BE2C (cell line): ENCODE measurements around the gene PARK7.

Experiments
- DNase-seq: peaks from one replicate; pipeline ENCODE4 v3.0.0-alpha.2; 2020
- H3K27me3 ChIP-seq: fragments of 250-450 bp; sonication (Bioruptor Pico); 2 replicates; pipeline ENCODE4 v1.5.1; 2020; ENCODE audit warnings: mild to moderate bottlenecking
- H3K36me3 ChIP-seq: fragments of 250-450 bp; sonication (Bioruptor Pico); 2 replicates; pipeline ENCODE4 v1.5.1; 2020; ENCODE audit warnings: mild to moderate bottlenecking
- H3K4me1 ChIP-seq: fragments of 250-450 bp; sonication (Bioruptor Pico); 2 replicates; pipeline ENCODE4 v1.5.1; 2020
- H3K4me3 ChIP-seq: 2 replicates; pipeline ENCODE4 v1.5.1; 2011; ENCODE audit warnings: low read depth, low read length
- H3K9me3 ChIP-seq: fragments of 250-450 bp; sonication (Bioruptor Pico); 2 replicates; pipeline ENCODE4 v1.5.1; 2020
- CTCF ChIP-seq: IDR thresholded peaks from 2 replicates; pipeline ENCODE4 v1.5.1; 2012; ENCODE audit warnings: mild to moderate bottlenecking, low read depth, low read length

Gene PARK7

GRCh38 chr1:8025671-8026144, 64.2 kb downstream of the PARK7 start:
- Histone ChIP-seq H3K4me3 (peak overlapping the region; percentile 58), H3K4me1 (no peaks in the 10 kb centered on the region), H3K27me3 (peaks cover 8% of the 10 kb centered on the region; the same call in 1 of the 2 replicates), H3K9me3 (no peaks in the 10 kb centered on the region), H3K36me3 (no peaks in the 10 kb centered on the region)
- no peak for TF ChIP-seq CTCF
- no peak for DNase-seq

- peak; percentile 86 for DNase-seq
- no peak for TF ChIP-seq CTCF
- Histone ChIP-seq H3K4me3 (peak within 1 kb of the TSS; percentile 58), H3K9me3 (no peaks in the 10 kb centered on the region), H3K36me3 (no peaks in the 10 kb centered on the region), H3K27me3 (peaks cover 8% of the 10 kb centered on the region; the same call in 1 of the 2 replicates), H3K4me1 (no peaks in the 10 kb centered on the region)
Observed at GRCh38 chr1:8026153-8026975, 64.9 kb downstream of the PARK7 start, which contains the start of gene ERRFI1. TSS of gene ERRFI1 (minus strand) at chr1:8026309. CDS start at chr1:8015619, 10,690 bp downstream.

- Histone ChIP-seq H3K4me3 (no peak overlapping the region), H3K27me3 (peaks cover 8% of the 10 kb centered on the region; the same call in 1 of the 2 replicates), H3K36me3 (no peaks in the 10 kb centered on the region), H3K9me3 (no peaks in the 10 kb centered on the region), H3K4me1 (no peaks in the 10 kb centered on the region)
- DNase-seq, result no peak
- TF ChIP-seq CTCF, result no peak
Observed at GRCh38 chr1:8026976-8027747, 65.7 kb downstream of the PARK7 start.

- DNase-seq, result no peak
- Histone ChIP-seq H3K36me3 (no peaks in the 10 kb centered on the region), H3K4me1 (no peaks in the 10 kb centered on the region), H3K9me3 (no peaks in the 10 kb centered on the region), H3K4me3 (no peak overlapping the region), H3K27me3 (peaks cover 8% of the 10 kb centered on the region; the same call in 1 of the 2 replicates)
- no peak for TF ChIP-seq CTCF
Observed at GRCh38 chr1:8027748-8028570, 66.4 kb downstream of the PARK7 start.

- no peak for DNase-seq
- TF ChIP-seq CTCF, result no peak
Observed at GRCh38 chr1:8028571-8028910, 67.0 kb downstream of the PARK7 start.

More at GRCh38 chr1:8028571-8028910, 67.0 kb downstream of the PARK7 start:
- peaks cover 8% of the 10 kb centered on the region; the same call in 1 of the 2 replicates for H3K27me3 ChIP-seq
- H3K36me3 ChIP-seq, result no peaks in the 10 kb centered on the region
- H3K4me1 ChIP-seq, result no peaks in the 10 kb centered on the region
- H3K9me3 ChIP-seq, result no peaks in the 10 kb centered on the region
- H3K4me3 ChIP-seq, result no peak overlapping the region
